CD4-positive, alpha-beta memory T cell (primary cell): ENCODE results near the gene ITGBL1. TPM values are rescaled to one million over a fixed set of nuclear protein-coding genes. Genes with fewer than 3 reads are reported as not detected.

Experiments
- CTCF ChIA-PET: fragments of 350-600 bp; sonication (Branson Sonifier 250); formaldehyde crosslinking; loops from one replicate; lab custom pipeline; 2021; ENCODE audit warnings: inconsistent platforms; ENCODE audit not compliant: partially characterized antibody; lab: Charles Lee
- POLR2A ChIA-PET: fragments of 350-600 bp; sonication (Branson Sonifier 250); formaldehyde crosslinking; loops from one replicate; lab custom pipeline; 2021; ENCODE audit not compliant: partially characterized antibody; lab: Charles Lee
- DNase-seq, 5 donors: peaks; one replicate each; pipeline versions ENCODE4 v3.0.0 to v3.0.0-alpha.2; 2020 to 2022; ENCODE audit warnings: mixed read lengths in 1 of 5
- H3K27ac ChIP-seq: one replicate; pipeline ENCODE4 v1.7.0; 2013; ENCODE audit warnings: low read depth, low read length
- H3K27me3 ChIP-seq: 2 replicates; pipeline ENCODE4 v1.7.0; 2013; ENCODE audit warnings: mild to moderate bottlenecking, low read length, moderate library complexity; ENCODE audit not compliant: insufficient read depth
- H3K36me3 ChIP-seq: 2 replicates; pipeline ENCODE4 v1.7.0; 2013; ENCODE audit warnings: mild to moderate bottlenecking, low read length, moderate library complexity; ENCODE audit not compliant: insufficient read depth
- H3K4me1 ChIP-seq: 2 replicates; pipeline ENCODE4 v1.7.0; 2013; ENCODE audit warnings: mild to moderate bottlenecking, low read length, moderate library complexity; ENCODE audit not compliant: insufficient read depth
- H3K4me3 ChIP-seq, 2 donors: one replicate each; pipeline ENCODE4 v1.7.0; 2013; ENCODE audit warnings: low read length in 2 of 2, mild to moderate bottlenecking in 1 of 2
- H3K9me3 ChIP-seq, 2 donors: one replicate each; pipeline ENCODE4 v1.7.0; 2013; ENCODE audit warnings: low read length in 2 of 2, control low read depth in 1 of 2; ENCODE audit not compliant: control insufficient read depth in 1 of 2
- H3K27ac Mint-ChIP-seq, 7 donors: one replicate each; pipeline ENCODE4 v1.8.0; 2020 to 2021; ENCODE audit warnings: mixed read lengths in 7 of 7, mild to moderate bottlenecking in 6 of 7, inconsistent platforms in 3 of 7, moderate library complexity in 3 of 7
- H3K27me3 Mint-ChIP-seq, 2 donors: one replicate each; pipeline ENCODE4 v1.8.0; 2020 to 2021; ENCODE audit warnings: mixed read lengths in 2 of 2
- H3K36me3 Mint-ChIP-seq, 2 donors: one replicate each; pipeline ENCODE4 v1.8.0; 2020 to 2021; ENCODE audit warnings: mixed read lengths in 2 of 2, inconsistent platforms in 1 of 2, mild to moderate bottlenecking in 1 of 2
- H3K4me1 Mint-ChIP-seq, 4 donors: one replicate each; pipeline ENCODE4 v1.8.0; 2020 to 2021; ENCODE audit warnings: mixed read lengths in 4 of 4, mild to moderate bottlenecking in 1 of 4
- H3K4me3 Mint-ChIP-seq, 8 donors: one replicate each; pipeline ENCODE4 v1.8.0; 2020 to 2021; ENCODE audit warnings: mixed read lengths in 8 of 8, mild to moderate bottlenecking in 7 of 8, moderate library complexity in 6 of 8, inconsistent platforms in 3 of 8
- H3K9me3 Mint-ChIP-seq, 8 donors: one replicate each; pipeline ENCODE4 v1.8.0; 2020 to 2021; ENCODE audit warnings: mixed read lengths in 8 of 8, mild to moderate bottlenecking in 5 of 8, inconsistent platforms in 3 of 8, moderate library complexity in 1 of 8
- intact Hi-C: fragments of 100-400 bp; cut with micrococcal nuclease; formaldehyde crosslinking; loops from one replicate; pipeline ENCODE4 v1.15.1; 2023
- polyA plus RNA-seq, 2 donors: library from polyadenylated mRNA; unstranded; fragments of 300-500 nt; fragmentation: Illumina TruSeq; gene quantifications; one replicate each; pipeline ENCODE4 v1.2.3, GENCODE V29; 2021
- total RNA-seq, 2 experiments: library from RNA; stranded (reverse); gene quantifications; one replicate each; pipeline ENCODE4 v1.2.3, GENCODE V29; 2021

The ITGBL1 gene
- total and polyA plus RNA-seq, 4 experiments from 2014 or later: not detected

DNA sequence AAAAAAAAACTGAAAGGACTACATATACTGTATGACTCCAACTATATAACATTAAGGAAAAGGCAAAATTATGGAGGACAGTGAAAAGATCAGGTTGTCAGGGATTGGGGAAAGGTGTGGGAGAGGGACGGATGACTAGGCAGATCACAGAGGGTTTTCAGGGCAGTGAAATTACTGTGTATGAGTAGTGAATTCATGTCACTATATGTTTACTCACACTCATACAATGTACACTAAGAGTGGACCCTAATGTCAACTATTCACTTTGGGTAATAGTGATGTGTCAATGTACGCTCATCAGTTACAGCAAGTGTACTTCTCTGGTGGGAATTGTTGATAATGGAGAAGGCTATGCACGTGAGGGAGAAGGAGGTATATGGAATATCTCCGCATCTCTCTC, 144.3 kb downstream of the ITGBL1 start:
- H3K27me3 Mint-ChIP-seq: peaks cover 0 to 1% of the 10 kb centered on the region in 2 donors
- Histone ChIP-seq H3K27ac (no peak overlapping the region), H3K4me1 (no peaks in the 10 kb centered on the region), H3K36me3 (no peaks in the 10 kb centered on the region), H3K27me3 (no peaks in the 10 kb centered on the region), H3K9me3 (no peaks in the 10 kb centered on the region), H3K4me3 (no peak overlapping the region)
- H3K4me3 Mint-ChIP-seq: no peak overlapping the region
- intact Hi-C loops: no loop called here
- ChIA-PET POLR2A (no interaction called here), CTCF (no interaction called here)
- no peak for DNase-seq
- no peaks in the 10 kb centered on the region for H3K36me3 Mint-ChIP-seq
- no peak overlapping the region for H3K27ac Mint-ChIP-seq
- H3K9me3 Mint-ChIP-seq: peaks cover 0 to 3% (median 0%) of the 10 kb centered on the region in 8 donors
- H3K4me1 Mint-ChIP-seq: no peaks in the 10 kb centered on the region

DNA sequence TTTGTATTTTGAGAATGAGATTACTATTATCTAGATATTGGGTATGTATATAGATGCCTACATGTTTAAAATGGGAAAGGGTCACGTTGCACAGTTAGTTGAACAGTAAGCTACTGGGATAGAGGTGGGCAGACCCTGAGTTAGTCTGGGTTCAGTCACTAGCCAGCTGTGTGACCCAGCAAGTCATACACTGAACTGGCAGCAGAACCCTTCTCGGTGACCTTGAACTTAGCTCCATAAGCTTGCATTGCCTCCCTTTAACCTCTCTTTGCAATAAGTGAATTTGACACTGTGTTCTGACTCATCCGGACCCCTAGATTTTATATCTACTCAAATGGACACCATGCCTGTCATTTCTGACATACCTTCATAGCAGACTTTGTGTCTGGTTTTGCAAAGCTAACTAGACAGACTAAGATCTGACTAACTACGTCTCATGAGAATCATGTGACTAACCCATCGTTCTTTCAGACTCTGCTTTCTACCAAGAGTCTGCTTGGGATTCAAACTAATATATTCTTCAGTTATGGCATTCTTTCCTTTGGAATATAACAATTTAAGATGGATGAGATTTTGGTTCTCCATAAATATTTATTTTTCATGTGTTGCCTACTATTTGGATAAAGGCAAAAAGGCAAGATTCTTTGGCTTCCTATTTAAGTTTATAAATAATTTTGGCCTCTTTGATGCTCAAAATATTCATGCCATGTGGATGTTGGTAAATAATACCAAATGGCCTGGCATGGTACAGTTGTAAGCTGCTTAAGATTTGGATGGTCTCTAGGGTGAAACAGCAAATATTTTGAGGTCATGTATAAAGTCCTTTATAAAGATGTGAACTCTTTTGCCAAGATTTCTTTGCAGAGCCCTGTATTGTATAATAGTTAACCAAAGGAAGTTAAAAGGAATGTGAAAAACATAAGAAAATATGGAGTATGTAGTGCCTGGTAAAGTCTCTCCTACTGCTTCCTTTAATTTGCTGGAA, 159.3 kb downstream of the ITGBL1 start:
- H3K27me3 ChIP-seq: no peaks in the 10 kb centered on the region
- no peak overlapping the region for H3K27ac ChIP-seq
- H3K4me3 Mint-ChIP-seq: no peak overlapping the region
- no peaks in the 10 kb centered on the region for H3K36me3 ChIP-seq
- DNase-seq: no peak
- no peaks in the 10 kb centered on the region for H3K36me3 Mint-ChIP-seq
- no peak overlapping the region for H3K27ac Mint-ChIP-seq
- intact Hi-C loops: no loop called here
- no peaks in the 10 kb centered on the region for H3K9me3 ChIP-seq
- H3K4me3 ChIP-seq: no peak overlapping the region
- ChIA-PET CTCF (no interaction called here), POLR2A (no interaction called here)
- no peaks in the 10 kb centered on the region for H3K4me1 Mint-ChIP-seq
- peaks cover 0 to 2% (median 0%) of the 10 kb centered on the region in 8 donors for H3K9me3 Mint-ChIP-seq
- peaks cover 6 to 9% of the 10 kb centered on the region in 2 donors for H3K27me3 Mint-ChIP-seq
- no peaks in the 10 kb centered on the region for H3K4me1 ChIP-seq

GRCh38 chr13:101612735-101613134, 160.3 kb downstream of the ITGBL1 start:
- peaks cover 0 to 2% (median 0%) of the 10 kb centered on the region in 8 donors for H3K9me3 Mint-ChIP-seq
- no peak for DNase-seq
- H3K4me3 Mint-ChIP-seq: no peak overlapping the region
- Histone ChIP-seq H3K36me3 (no peaks in the 10 kb centered on the region), H3K4me3 (no peak overlapping the region), H3K4me1 (no peaks in the 10 kb centered on the region), H3K9me3 (no peaks in the 10 kb centered on the region), H3K27ac (no peak overlapping the region), H3K27me3 (no peaks in the 10 kb centered on the region)
- POLR2A ChIA-PET: no interaction called here
- intact Hi-C loops: no loop called here
- no peak overlapping the region for H3K27ac Mint-ChIP-seq
- H3K4me1 Mint-ChIP-seq: peaks cover 0 to under 1% (median under 1%) of the 10 kb centered on the region in 4 donors
- H3K36me3 Mint-ChIP-seq: no peaks in the 10 kb centered on the region
- CTCF ChIA-PET: no interaction called here
- H3K27me3 Mint-ChIP-seq: peaks cover 6 to 9% of the 10 kb centered on the region in 2 donors

DNA sequence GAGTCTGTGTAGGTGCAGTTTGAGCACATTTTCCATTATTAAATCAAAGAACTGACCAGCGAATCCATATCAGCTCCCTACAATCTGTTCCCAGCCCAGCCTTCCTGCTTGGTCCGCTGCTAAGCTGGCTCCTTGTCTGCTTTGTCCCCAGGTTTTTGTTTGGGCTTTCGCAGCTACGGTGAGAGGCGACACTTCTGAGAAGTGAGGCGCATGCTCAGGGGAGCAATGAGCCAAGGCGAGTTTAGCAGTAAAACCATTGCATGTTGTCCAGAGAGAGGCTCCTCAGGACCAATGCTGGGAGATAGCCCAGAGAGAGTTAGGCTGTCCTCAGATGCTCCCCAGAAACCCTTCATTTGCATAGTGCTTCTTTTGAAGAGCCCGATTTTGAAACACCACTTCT, 162.0 kb downstream of the ITGBL1 start:
- no peak overlapping the region for H3K4me3 ChIP-seq
- H3K4me1 ChIP-seq: no peaks in the 10 kb centered on the region
- H3K9me3 Mint-ChIP-seq: peaks cover 0 to 2% (median 0%) of the 10 kb centered on the region in 8 donors
- H3K27ac Mint-ChIP-seq: no peak overlapping the region
- H3K9me3 ChIP-seq: no peaks in the 10 kb centered on the region
- ChIA-PET POLR2A (no interaction called here), CTCF (no interaction called here)
- H3K36me3 ChIP-seq: no peaks in the 10 kb centered on the region
- no peak for DNase-seq
- H3K27me3 Mint-ChIP-seq: peaks cover 6 to 9% of the 10 kb centered on the region in 2 donors
- intact Hi-C loops: no loop called here
- H3K27ac ChIP-seq: no peak overlapping the region
- peaks cover 5 to 17% (median 12%) of the 10 kb centered on the region in 4 donors for H3K4me1 Mint-ChIP-seq
- no peaks in the 10 kb centered on the region for H3K36me3 Mint-ChIP-seq
- H3K4me3 Mint-ChIP-seq: no peak overlapping the region
- H3K27me3 ChIP-seq: no peaks in the 10 kb centered on the region

GRCh38 chr13:101618440-101619187, 166.1 kb downstream of the ITGBL1 start:
- Histone ChIP-seq H3K36me3 (no peaks in the 10 kb centered on the region), H3K27me3 (no peaks in the 10 kb centered on the region), H3K4me3 (peak overlapping the region in 1 of 2 donors; percentile 3), H3K4me1 (no peaks in the 10 kb centered on the region), H3K9me3 (no peaks in the 10 kb centered on the region), H3K27ac (no peak overlapping the region)
- no peaks in the 10 kb centered on the region for H3K36me3 Mint-ChIP-seq
- intact Hi-C loops: no loop called here
- CTCF ChIA-PET: no interaction called here
- POLR2A ChIA-PET: no interaction called here
- peaks cover 0 to 6% of the 10 kb centered on the region in 2 donors for H3K27me3 Mint-ChIP-seq
- DNase-seq: peak; percentile 41 to 60 (median 42)
- H3K4me1 Mint-ChIP-seq: peaks cover 5 to 24% (median 15%) of the 10 kb centered on the region in 4 donors
- H3K27ac Mint-ChIP-seq: peak overlapping the region; percentile 30 to 93 (median 74)
- H3K9me3 Mint-ChIP-seq: no peaks in the 10 kb centered on the region
- H3K4me3 Mint-ChIP-seq: peak overlapping the region; percentile 56 to 84 (median 74)

DNA sequence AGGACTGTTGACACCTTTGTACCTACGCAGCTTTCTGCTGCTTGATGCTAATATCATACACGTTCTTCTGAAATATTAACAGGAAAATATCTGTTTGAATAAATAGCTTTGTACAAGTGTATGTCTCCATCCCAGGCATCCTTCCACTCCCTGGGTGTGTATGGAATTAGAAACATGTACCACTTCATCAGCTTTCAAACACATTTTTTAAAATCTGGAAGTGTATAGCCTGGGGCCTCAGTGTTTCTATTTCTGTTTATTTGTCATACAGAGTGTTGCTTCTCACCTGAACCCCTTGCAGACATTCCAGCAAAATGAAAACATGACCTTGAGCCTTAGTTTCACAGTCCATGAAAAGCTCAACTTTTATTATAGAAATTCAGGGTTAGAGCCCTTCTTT, 168.6 kb downstream of the ITGBL1 start:
- ChIA-PET POLR2A (no interaction called here), CTCF (no interaction called here)
- Histone ChIP-seq H3K4me1 (peaks cover 18% of the 10 kb centered on the region), H3K27me3 (no peaks in the 10 kb centered on the region), H3K4me3 (no peak overlapping the region), H3K36me3 (no peaks in the 10 kb centered on the region), H3K27ac (no peak overlapping the region), H3K9me3 (no peaks in the 10 kb centered on the region)
- no peak for DNase-seq
- H3K9me3 Mint-ChIP-seq: no peaks in the 10 kb centered on the region
- no peak overlapping the region for H3K27ac Mint-ChIP-seq
- no peak overlapping the region for H3K4me3 Mint-ChIP-seq
- intact Hi-C loops: no loop called here
- peaks cover 0 to 1% of the 10 kb centered on the region in 2 donors for H3K27me3 Mint-ChIP-seq
- H3K36me3 Mint-ChIP-seq: no peaks in the 10 kb centered on the region
- peaks cover 11 to 44% (median 32%) of the 10 kb centered on the region in 4 donors for H3K4me1 Mint-ChIP-seq
